MCF 10A (cell line): ENCODE results near the gene NFYC. TPM values are rescaled to one million over a fixed set of nuclear protein-coding genes. Genes with fewer than 3 reads are reported as not detected.

Experiments used
- microRNA-seq: library from miRNA; unstranded; fragments of <30 nt; microRNA quantifications from one replicate; pipeline ENCODE4 v1.2.0, GENCODE V29; 2022
- total RNA-seq: library from RNA; stranded (reverse); gene quantifications from 2 replicates; pipeline ENCODE4 v1.2.3, GENCODE V29; 2022

Gene NFYC
- total RNA-seq, 1 experiment from 2014 or later = 69.6 TPM

Small RNAs within 50 kb of the gene (microRNA-seq; reads per million reads assigned to microRNA genes)
- gene MIR30C1 (117 reads per million, percentile 73 among the genes with 10 or more reads in this experiment), gene MIR30E (8,252 reads per million, percentile 96 among the genes with 10 or more reads in this experiment)

Other genes with a start within 250 kb of the NFYC start
- gene ZFP69B, start 241.2 kb upstream of the NFYC start, total RNA-seq = 6.0 and 8.9 TPM in 2 replicates
- 1.8 and 2.2 TPM in 2 replicates for gene ZFP69, start 214.4 kb upstream of the NFYC start, total RNA-seq
- gene EXO5, start 182.9 kb upstream of the NFYC start, total RNA-seq = 2.2 and 3.1 TPM in 2 replicates
- gene ZNF684, start 160.1 kb upstream of the NFYC start, total RNA-seq = 1.4 and 1.8 TPM in 2 replicates
- gene RIMS3, start 26.0 kb upstream of the NFYC start, total RNA-seq = 0.29 and 0.58 TPM in 2 replicates
- gene KCNQ4, start 92.1 kb downstream of the NFYC start, total RNA-seq = not detected in 2 replicates
- gene CITED4, start 170.7 kb downstream of the NFYC start, total RNA-seq = 22.5 and 43.5 TPM in 2 replicates